Measurements from ENCODE around the gene RXFP4. TPM values are rescaled to one million over a fixed set of nuclear protein-coding genes. Genes with fewer than 3 reads are reported as not detected.
"Not testable (repeated sequence)": the region's sequence is repeated elsewhere in the genome, so short reads cannot be mapped to it uniquely, and the experiment has no call there.

RXFP4 gene
- total RNA-seq (not detected), polyA plus RNA-seq (0.18 TPM)

- WGBS, result 52% methylated on average over 11 of the region's 11 CpGs
- no peaks in the 10 kb centered on the region for H3K36me3 ChIP-seq (ENCODE audit: insufficient read depth)
- H3K27ac ChIP-seq (ENCODE audit: low read depth), result peak within 1 kb of the TSS; percentile 66
- no peaks in the 10 kb centered on the region for H3K4me1 ChIP-seq (ENCODE audit: insufficient read depth)
- H3K4me3 ChIP-seq (ENCODE audit: low read depth, low read length), result no peak within 1 kb of the TSS
- no peak for DNase-seq (ENCODE audit: extremely low spot score)
Measured at GRCh38 chr1:155940993-155941844, at the start of gene RXFP4. RXFP4 (plus strand) TSS chr1:155941638; CDS start chr1:155941710, 72 bp downstream.

GRCh38 chr1:155892796-155893195 lies 48.6 kb upstream of the RXFP4 start:
- WGBS, result 28% methylated on average over 3 of the region's 3 CpGs
- Histone ChIP-seq H3K4me3 (ENCODE audit: low read depth, low read length) (no peak overlapping the region), H3K27ac (ENCODE audit: low read depth) (no peak overlapping the region), H3K36me3 (ENCODE audit: insufficient read depth) (peaks cover 2% of the 10 kb centered on the region), H3K4me1 (ENCODE audit: insufficient read depth) (no peaks in the 10 kb centered on the region)
- no peak for DNase-seq (ENCODE audit: extremely low spot score)

- H3K4me1 ChIP-seq (ENCODE audit: insufficient read depth), result no peaks in the 10 kb centered on the region
- H3K4me3 ChIP-seq (ENCODE audit: low read depth, low read length), result no peak overlapping the region
Measured at GRCh38 chr1:155893389-155894142, 47.9 kb upstream of the RXFP4 start.

DNA sequence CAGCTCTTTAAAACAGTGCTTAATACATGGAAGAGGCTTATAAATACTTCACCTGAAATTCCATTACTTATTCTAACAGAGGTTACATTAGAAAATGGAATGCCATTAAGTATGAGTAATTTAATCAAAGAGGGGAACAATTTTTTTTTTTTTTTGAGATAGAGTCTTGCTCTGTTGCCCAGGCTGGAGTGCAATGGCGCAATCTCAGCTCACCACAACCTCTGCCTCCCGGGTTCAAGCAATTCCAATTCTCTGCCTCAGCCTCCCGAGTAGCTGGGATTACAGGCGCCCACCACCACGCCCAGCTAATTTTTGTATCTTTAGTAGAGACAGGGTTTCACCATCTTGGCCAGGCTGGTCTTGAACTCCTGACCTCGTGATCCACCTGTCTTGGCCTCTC lies 45.8 kb upstream of the RXFP4 start:
- H3K36me3 ChIP-seq (ENCODE audit: insufficient read depth); DNase-seq (ENCODE audit: extremely low spot score); H3K4me3 ChIP-seq (ENCODE audit: low read depth, low read length); H3K4me1 ChIP-seq (ENCODE audit: insufficient read depth); H3K27ac ChIP-seq (ENCODE audit: low read depth): not testable (repeated sequence)
- WGBS, result 96% methylated on average over 6 of the region's 6 CpGs

More at GRCh38 chr1:155893389-155894142, 47.9 kb upstream of the RXFP4 start:
- 70% methylated on average over 10 of the region's 10 CpGs for WGBS
- no peak overlapping the region for H3K27ac ChIP-seq (ENCODE audit: low read depth)
- no peak for DNase-seq (ENCODE audit: extremely low spot score)
- peaks cover 2% of the 10 kb centered on the region for H3K36me3 ChIP-seq (ENCODE audit: insufficient read depth)

- H3K27ac ChIP-seq (ENCODE audit: low read depth); DNase-seq (ENCODE audit: extremely low spot score); H3K36me3 ChIP-seq (ENCODE audit: insufficient read depth); H3K4me3 ChIP-seq (ENCODE audit: low read depth, low read length); H3K4me1 ChIP-seq (ENCODE audit: insufficient read depth): not testable (repeated sequence)
- 91% methylated on average over 8 of the region's 8 CpGs for WGBS
Measured at GRCh38 chr1:155896476-155896875, 45.0 kb upstream of the RXFP4 start.

DNA sequence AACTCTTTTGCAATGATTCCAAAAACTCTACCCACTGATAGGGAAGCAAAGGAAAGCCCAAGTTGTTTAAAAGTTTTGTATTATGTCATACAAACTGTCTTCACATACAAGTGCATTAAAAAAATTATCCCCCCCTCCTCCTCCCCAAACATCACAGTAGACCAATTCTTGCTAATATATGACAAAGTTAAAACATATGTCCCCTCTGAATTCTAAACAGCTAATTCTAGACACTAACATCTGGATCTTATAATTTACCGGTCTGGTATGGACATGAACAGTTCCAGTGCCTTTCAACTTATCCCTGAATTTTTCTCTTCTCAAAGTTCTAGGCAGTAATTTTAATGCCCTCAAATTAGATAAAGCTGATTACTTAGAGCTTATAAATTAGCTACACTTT lies 43.7 kb upstream of the RXFP4 start:
- H3K27ac ChIP-seq (ENCODE audit: low read depth), result no peak overlapping the region
- no peak for DNase-seq (ENCODE audit: extremely low spot score)
- H3K4me3 ChIP-seq (ENCODE audit: low read depth, low read length), result no peak overlapping the region
- WGBS, result 71% methylated on average over 1 of the region's 1 CpG
- H3K36me3 ChIP-seq (ENCODE audit: insufficient read depth), result peaks cover 12% of the 10 kb centered on the region
- no peaks in the 10 kb centered on the region for H3K4me1 ChIP-seq (ENCODE audit: insufficient read depth)

DNA sequence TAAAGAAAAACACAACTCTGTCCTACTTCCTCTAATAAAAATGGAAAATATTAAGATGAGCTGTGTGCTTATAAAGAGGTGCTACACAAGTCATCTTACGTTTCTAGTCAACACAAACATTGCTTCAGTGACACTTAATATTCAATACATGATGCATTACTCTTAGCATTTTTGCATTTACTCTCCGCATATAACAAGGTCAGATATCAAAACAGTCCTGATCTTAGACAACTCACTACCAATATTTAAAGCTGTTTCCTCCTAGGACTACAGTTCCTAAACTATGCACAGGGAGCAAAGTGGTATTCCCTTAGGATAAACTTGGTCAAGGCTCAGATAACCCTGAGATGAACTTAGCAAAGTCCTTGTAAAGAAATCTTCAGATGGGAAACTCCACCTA lies 42.5 kb upstream of the RXFP4 start:
- 56% methylated on average over 2 of the region's 2 CpGs for WGBS
- Histone ChIP-seq H3K27ac (ENCODE audit: low read depth) (no peak overlapping the region), H3K36me3 (ENCODE audit: insufficient read depth) (peaks cover 12% of the 10 kb centered on the region), H3K4me3 (ENCODE audit: low read depth, low read length) (no peak overlapping the region), H3K4me1 (ENCODE audit: insufficient read depth) (no peaks in the 10 kb centered on the region)
- DNase-seq (ENCODE audit: extremely low spot score), result no peak

- H3K4me1 ChIP-seq (ENCODE audit: insufficient read depth), result no peaks in the 10 kb centered on the region
- DNase-seq (ENCODE audit: extremely low spot score), result no peak
- H3K27ac ChIP-seq (ENCODE audit: low read depth), result no peak overlapping the region
- H3K36me3 ChIP-seq (ENCODE audit: insufficient read depth), result peaks cover 14% of the 10 kb centered on the region
- no peak overlapping the region for H3K4me3 ChIP-seq (ENCODE audit: low read depth, low read length)
- WGBS, result 92% methylated on average over 2 of the region's 2 CpGs
Measured at GRCh38 chr1:155899683-155900082, 41.8 kb upstream of the RXFP4 start.

GRCh38 chr1:155900161-155900560 lies 41.3 kb upstream of the RXFP4 start:
- DNase-seq (ENCODE audit: extremely low spot score), result no peak
- H3K4me3 ChIP-seq (ENCODE audit: low read depth, low read length), result no peak overlapping the region
- 85% methylated on average over 4 of the region's 4 CpGs for WGBS
- H3K4me1 ChIP-seq (ENCODE audit: insufficient read depth), result no peaks in the 10 kb centered on the region
- peaks cover 14% of the 10 kb centered on the region for H3K36me3 ChIP-seq (ENCODE audit: insufficient read depth)
- no peak overlapping the region for H3K27ac ChIP-seq (ENCODE audit: low read depth)

DNA sequence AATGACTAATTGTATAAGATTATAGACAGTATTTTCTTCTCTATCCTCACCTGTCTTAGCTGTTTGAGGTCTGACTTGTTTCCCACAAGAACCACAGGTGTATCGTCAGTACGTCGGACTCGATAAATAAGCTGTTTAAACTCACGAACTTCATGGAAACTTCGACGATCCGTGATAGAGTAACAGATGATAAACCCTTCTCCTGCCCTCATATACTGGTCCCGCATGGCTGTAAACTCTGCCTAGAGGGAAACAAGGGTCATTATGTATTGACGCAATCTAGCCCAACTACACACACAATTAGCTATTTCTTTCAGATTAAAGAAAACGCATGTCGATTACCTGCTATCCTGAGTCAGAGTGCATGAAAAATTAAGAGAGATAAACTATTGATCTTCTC lies 37.2 kb upstream of the RXFP4 start:
- DNase-seq (ENCODE audit: extremely low spot score), result no peak
- H3K36me3 ChIP-seq (ENCODE audit: insufficient read depth), result peaks cover 14% of the 10 kb centered on the region
- WGBS, result 95% methylated on average over 12 of the region's 12 CpGs
- no peak overlapping the region for H3K4me3 ChIP-seq (ENCODE audit: low read depth, low read length)
- H3K4me1 ChIP-seq (ENCODE audit: insufficient read depth), result no peaks in the 10 kb centered on the region
- no peak overlapping the region for H3K27ac ChIP-seq (ENCODE audit: low read depth)

DNA sequence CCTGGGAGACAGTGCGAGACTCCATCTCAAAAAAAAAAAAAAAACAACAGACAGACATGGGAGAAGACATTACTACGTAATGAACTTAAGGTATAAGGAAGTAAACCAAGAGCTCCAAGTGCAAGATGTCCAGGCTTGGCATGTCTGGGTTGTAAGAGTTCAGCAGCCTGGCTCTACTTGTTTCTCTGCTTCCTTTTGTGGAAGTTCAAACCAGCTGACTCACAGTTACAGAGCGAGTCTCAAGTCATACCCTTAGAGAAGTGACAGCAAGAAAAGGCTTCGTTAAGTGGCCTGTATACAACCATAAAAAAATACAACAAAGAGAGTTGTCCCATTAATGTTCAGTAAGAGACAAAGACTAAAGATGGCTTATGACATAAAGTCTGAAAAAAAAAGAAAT lies 31.5 kb upstream of the RXFP4 start:
- no peak for DNase-seq (ENCODE audit: extremely low spot score)
- Histone ChIP-seq H3K4me1 (ENCODE audit: insufficient read depth) (no peaks in the 10 kb centered on the region), H3K36me3 (ENCODE audit: insufficient read depth) (peaks cover 3% of the 10 kb centered on the region), H3K4me3 (ENCODE audit: low read depth, low read length) (no peak overlapping the region), H3K27ac (ENCODE audit: low read depth) (no peak overlapping the region)
- WGBS, result 67% methylated on average over 4 of the region's 4 CpGs

GRCh38 chr1:155910621-155911121 lies 30.8 kb upstream of the RXFP4 start:
- Histone ChIP-seq H3K4me3 (ENCODE audit: low read depth, low read length) (peak overlapping the region; percentile 83), H3K27ac (ENCODE audit: low read depth) (peak overlapping the region; percentile 83), H3K36me3 (ENCODE audit: insufficient read depth) (peaks cover 3% of the 10 kb centered on the region), H3K4me1 (ENCODE audit: insufficient read depth) (no peaks in the 10 kb centered on the region)
- DNase-seq (ENCODE audit: extremely low spot score), result no peak
- WGBS, result 2% methylated on average over 11 of the region's 11 CpGs

- WGBS, result 6% methylated on average over 34 of the region's 34 CpGs
- Histone ChIP-seq H3K36me3 (ENCODE audit: insufficient read depth) (peaks cover 3% of the 10 kb centered on the region), H3K27ac (ENCODE audit: low read depth) (peak within 1 kb of the TSS; percentile 83), H3K4me3 (ENCODE audit: low read depth, low read length) (peak within 1 kb of the TSS; percentile 83), H3K4me1 (ENCODE audit: insufficient read depth) (no peaks in the 10 kb centered on the region)
- no peak for DNase-seq (ENCODE audit: extremely low spot score)
Measured at GRCh38 chr1:155911156-155912055, 30.0 kb upstream of the RXFP4 start, which contains the start of gene RIT1. RIT1 (minus strand) TSS chr1:155911349; CDS start chr1:155910761, 588 bp downstream.

Measured in urinary bladder (tissue), 4 donors.